Endodermal cell (in vitro differentiated cells): ENCODE results near the gene RTN1. TPM values are rescaled to one million over a fixed set of nuclear protein-coding genes. Genes with fewer than 3 reads are reported as not detected.

Experiments
- DNase-seq: peaks from one replicate; pipeline ENCODE4 v3.0.0-alpha.2; 2017
- H3K27ac ChIP-seq: 2 replicates; pipeline ENCODE4 v1.5.1; 2013; ENCODE audit warnings: mild to moderate bottlenecking, low read depth, low read length, moderate library complexity
- H3K27me3 ChIP-seq: 2 replicates; pipeline ENCODE4 v1.6.1; 2013; ENCODE audit warnings: mild to moderate bottlenecking, low read length, moderate library complexity; ENCODE audit not compliant: insufficient read depth, control insufficient read depth, poor library complexity, severe bottlenecking
- H3K36me3 ChIP-seq: 2 replicates; pipeline ENCODE4 v1.7.0; 2013; ENCODE audit warnings: mild to moderate bottlenecking, low read length, moderate library complexity; ENCODE audit not compliant: control insufficient read depth, insufficient read depth
- H3K4me1 ChIP-seq: one replicate; pipeline ENCODE4 v1.7.0; 2013; ENCODE audit warnings: low read length; ENCODE audit not compliant: control insufficient read depth, insufficient read depth
- H3K4me3 ChIP-seq: 2 replicates; pipeline ENCODE4 v1.5.1; 2013; ENCODE audit warnings: mild to moderate bottlenecking, low read length, moderate library complexity
- H3K9ac ChIP-seq: 2 replicates; pipeline ENCODE4 v1.6.1; 2013; ENCODE audit warnings: mild to moderate bottlenecking, low read length, moderate library complexity; ENCODE audit not compliant: poor library complexity, severe bottlenecking; ENCODE audit errors: extremely low read depth
- H3K9me3 ChIP-seq: 2 replicates; pipeline ENCODE4 v1.6.1; 2013; ENCODE audit warnings: mild to moderate bottlenecking, low read length, moderate library complexity; ENCODE audit not compliant: control insufficient read depth
- H3K27ac Mint-ChIP-seq: 2 replicates; pipeline ENCODE4 v1.8.0; 2020; ENCODE audit warnings: mixed read lengths
- H3K27me3 Mint-ChIP-seq: 2 replicates; pipeline ENCODE4 v1.8.0; 2021; ENCODE audit warnings: mild to moderate bottlenecking, mixed read lengths; ENCODE audit not compliant: insufficient read depth
- H3K36me3 Mint-ChIP-seq: 2 replicates; pipeline ENCODE4 v1.8.0; 2020; ENCODE audit warnings: low read depth, mixed read lengths
- H3K4me1 Mint-ChIP-seq: 2 replicates; pipeline ENCODE4 v1.8.0; 2020; ENCODE audit warnings: mixed read lengths
- H3K4me3 Mint-ChIP-seq: 2 replicates; pipeline ENCODE4 v1.8.0; 2020; ENCODE audit warnings: mild to moderate bottlenecking, moderate library complexity, mixed read lengths
- H3K9me3 Mint-ChIP-seq: 2 replicates; pipeline ENCODE4 v1.8.0; 2020; ENCODE audit warnings: mild to moderate bottlenecking, mixed read lengths
- CTCF ChIP-seq: fragments of 200-600 bp; sonication (generic); conservative IDR thresholded peaks from 2 replicates; pipeline ENCODE4 v1.5.0; 2021; ENCODE audit warnings: antibody characterized with exemption, mild to moderate bottlenecking
- WGBS, 2 experiments: methylation state at CpG; one replicate each; pipeline versions ENCODE4 v1.1.5 to v1.1.7; 2013; ENCODE audit warnings: missing lambda C conversion rate in 2 of 2, mixed read lengths in 1 of 2; ENCODE audit not compliant: insufficient coverage in 1 of 2, insufficient read length in 1 of 2; 5-methylcytosine and 5-hydroxymethylcytosine counted together
- total RNA-seq, 2 donors: library from RNA; stranded (reverse); fragmentation: NEBNext Ultra II Directional in 1 of 2; extraction: Animal tissue kit (Norgen Biotek cat#: 25700) in 1 of 2; gene quantifications; 2 replicates in 1 of 2; 3 replicates in 1 of 2; pipeline ENCODE4 v1.2.1, GENCODE V29; 2021

The RTN1 gene
- total RNA-seq, 2 donors from 2014 or later, result 5.5 to 5.9 TPM

GRCh38 chr14:59739794-59740193 is 130.8 kb downstream of the RTN1 start:
- no peaks in the 10 kb centered on the region for H3K4me1 Mint-ChIP-seq
- H3K9me3 Mint-ChIP-seq, result peaks cover 23% of the 10 kb centered on the region
- no peak overlapping the region for H3K27ac Mint-ChIP-seq
- H3K27ac ChIP-seq, result no peak overlapping the region
- H3K4me3 Mint-ChIP-seq, result no peak overlapping the region
- no peak for DNase-seq
- no peaks in the 10 kb centered on the region for H3K36me3 ChIP-seq
- no peak overlapping the region for H3K9ac ChIP-seq
- no peaks in the 10 kb centered on the region for H3K36me3 Mint-ChIP-seq
- H3K4me3 ChIP-seq, result no peak overlapping the region
- peaks cover 6% of the 10 kb centered on the region for H3K27me3 Mint-ChIP-seq
- WGBS, 2 experiments, result 92% methylated on average over 3 of the region's 3 CpGs; no CpG with 5 or more reads in 1 of the 2 experiments
- peaks cover 6% of the 10 kb centered on the region for H3K27me3 ChIP-seq
- no peak for TF ChIP-seq CTCF
- H3K9me3 ChIP-seq, result peaks cover 31% of the 10 kb centered on the region
- no peaks in the 10 kb centered on the region for H3K4me1 ChIP-seq

- H3K36me3 Mint-ChIP-seq, result no peaks in the 10 kb centered on the region
- H3K27me3 Mint-ChIP-seq, result no peaks in the 10 kb centered on the region
- H3K4me1 ChIP-seq, result no peaks in the 10 kb centered on the region
- 78% methylated on average over 3 of the region's 3 CpGs; no CpG with 5 or more reads in 1 of the 2 experiments for WGBS, 2 experiments
- no peak overlapping the region for H3K9ac ChIP-seq
- H3K36me3 ChIP-seq, result no peaks in the 10 kb centered on the region
- no peaks in the 10 kb centered on the region for H3K27me3 ChIP-seq
- no peaks in the 10 kb centered on the region for H3K4me1 Mint-ChIP-seq
- no peak for TF ChIP-seq CTCF
- H3K27ac ChIP-seq, result no peak overlapping the region
- H3K27ac Mint-ChIP-seq, result no peak overlapping the region
- H3K4me3 ChIP-seq, result no peak overlapping the region
- no peak for DNase-seq
- no peak overlapping the region for H3K4me3 Mint-ChIP-seq
- H3K9me3 Mint-ChIP-seq, result no peaks in the 10 kb centered on the region
- H3K9me3 ChIP-seq, result no peaks in the 10 kb centered on the region
Measured at GRCh38 chr14:59728304-59728703, 142.3 kb downstream of the RTN1 start.

- Histone ChIP-seq H3K4me1 (no peaks in the 10 kb centered on the region), H3K9ac (no peak overlapping the region), H3K4me3 (no peak overlapping the region), H3K36me3 (no peaks in the 10 kb centered on the region), H3K27ac (no peak overlapping the region), H3K27me3 (no peaks in the 10 kb centered on the region), H3K9me3 (no peaks in the 10 kb centered on the region)
- DNase-seq, result no peak
- H3K27me3 Mint-ChIP-seq, result no peaks in the 10 kb centered on the region
- no peaks in the 10 kb centered on the region for H3K4me1 Mint-ChIP-seq
- H3K4me3 Mint-ChIP-seq, result no peak overlapping the region
- no peak overlapping the region for H3K27ac Mint-ChIP-seq
- TF ChIP-seq CTCF, result no peak
- H3K9me3 Mint-ChIP-seq, result no peaks in the 10 kb centered on the region
- WGBS, 2 experiments, result 96 to 97% methylated on average over 22 to 53 of the region's 53 CpGs
- no peaks in the 10 kb centered on the region for H3K36me3 Mint-ChIP-seq
Measured at GRCh38 chr14:59727073-59727661, 143.4 kb downstream of the RTN1 start.
